Activated T-helper 2 cell treated with anti-CD3 and anti-CD28 coated beads, Interferon-gamma antibody, Interleukin-2, Interleukin-4, amounts not matched to agents 10 μg/mL and 5 μg/mL and 100 μg/mL, durations not matched to agents 14 hours and 24 hours and 36 hours (primary cell): ENCODE measurements around the gene SPPL2C. TPM values are rescaled to one million over a fixed set of nuclear protein-coding genes. Genes with fewer than 3 reads are reported as not detected.

Source experiments
- DNase-seq: peaks from one replicate; pipeline ENCODE4 v3.0.0; 2021; ENCODE audit warnings: low spot score
- H3K27ac Mint-ChIP-seq: one replicate; pipeline ENCODE4 v1.8.0; 2021; ENCODE audit warnings: mixed read lengths
- H3K27me3 Mint-ChIP-seq: one replicate; pipeline ENCODE4 v1.8.0; 2021; ENCODE audit warnings: low read depth, mixed read lengths
- H3K36me3 Mint-ChIP-seq: one replicate; pipeline ENCODE4 v1.8.0; 2021; ENCODE audit warnings: low read depth, mixed read lengths
- H3K4me1 Mint-ChIP-seq: one replicate; pipeline ENCODE4 v1.8.0; 2021; ENCODE audit warnings: low read depth, mixed read lengths
- H3K4me3 Mint-ChIP-seq: one replicate; pipeline ENCODE4 v1.8.0; 2021; ENCODE audit warnings: low read depth, mild to moderate bottlenecking, moderate library complexity, mixed read lengths
- H3K9me3 Mint-ChIP-seq: one replicate; pipeline ENCODE4 v1.8.0; 2021; ENCODE audit warnings: mixed read lengths
- intact Hi-C: fragments of 100-400 bp; cut with micrococcal nuclease; formaldehyde crosslinking; loops from one replicate; pipeline ENCODE4 v1.15.1; 2023
- total RNA-seq: library from RNA; stranded (reverse); gene quantifications from 2 replicates; pipeline ENCODE4 v1.2.3, GENCODE V29; 2022

Gene SPPL2C
- total RNA-seq, 1 donor from 2014 or later = not detected

- no peak for DNase-seq
- Mint-ChIP-seq H3K4me3 (no peak overlapping the region), H3K4me1 (no peaks in the 10 kb centered on the region), H3K27me3 (peaks cover 4% of the 10 kb centered on the region), H3K36me3 (no peaks in the 10 kb centered on the region), H3K9me3 (no peaks in the 10 kb centered on the region), H3K27ac (no peak overlapping the region)
- intact Hi-C loops = no loop called here
Observed at GRCh38 chr17:45820052-45820780, 24.5 kb upstream of the SPPL2C start.

DNA sequence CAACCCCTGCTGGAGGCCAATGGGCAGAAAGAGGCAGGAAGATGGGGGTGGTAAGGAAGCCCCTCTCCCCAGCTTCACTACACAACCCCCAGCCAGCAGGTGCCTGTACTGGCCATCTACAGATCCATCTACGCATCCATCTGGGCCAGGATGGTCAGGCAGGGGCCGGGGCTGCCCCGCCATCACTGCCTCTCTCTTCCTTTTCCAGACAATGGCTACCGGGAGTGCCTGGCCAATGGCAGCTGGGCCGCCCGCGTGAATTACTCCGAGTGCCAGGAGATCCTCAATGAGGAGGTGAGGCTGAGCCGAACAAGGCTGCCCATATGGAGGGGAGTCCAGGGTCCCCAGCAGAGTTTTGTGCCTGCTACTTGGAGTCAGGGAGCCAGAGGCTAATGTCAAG lies 23.5 kb upstream of the SPPL2C start:
- Mint-ChIP-seq H3K36me3 (no peaks in the 10 kb centered on the region), H3K4me3 (no peak overlapping the region), H3K27ac (no peak overlapping the region), H3K4me1 (no peaks in the 10 kb centered on the region), H3K9me3 (no peaks in the 10 kb centered on the region), H3K27me3 (peaks cover 4% of the 10 kb centered on the region)
- intact Hi-C loops = no loop called here
- no peak for DNase-seq

GRCh38 chr17:45823598-45823997 lies 21.1 kb upstream of the SPPL2C start:
- Mint-ChIP-seq H3K27ac (no peak overlapping the region), H3K9me3 (no peaks in the 10 kb centered on the region), H3K4me1 (no peaks in the 10 kb centered on the region), H3K36me3 (no peaks in the 10 kb centered on the region), H3K27me3 (peaks cover 4% of the 10 kb centered on the region), H3K4me3 (no peak overlapping the region)
- DNase-seq = no peak
- intact Hi-C loops = no loop called here

DNA sequence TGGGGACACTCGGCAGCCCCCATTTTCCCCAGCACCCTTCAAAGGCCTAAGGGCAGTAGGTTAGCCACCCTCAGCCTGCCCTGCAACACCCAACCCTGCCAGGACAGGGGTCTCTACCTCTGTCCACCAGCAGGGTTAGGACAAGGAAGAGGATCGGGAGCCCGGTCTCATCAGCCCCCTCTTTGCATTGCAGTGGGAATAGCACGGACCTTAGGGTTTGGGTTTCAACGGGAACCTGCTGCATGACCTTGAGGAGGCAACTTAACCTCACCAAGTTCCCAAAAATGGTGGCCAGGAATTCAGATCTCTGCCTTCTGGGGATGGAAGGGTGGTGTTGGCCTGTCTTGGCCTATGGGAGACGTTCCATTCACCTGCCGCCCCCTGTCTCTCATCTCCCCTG lies 20.2 kb upstream of the SPPL2C start:
- Mint-ChIP-seq H3K4me1 (no peaks in the 10 kb centered on the region), H3K27me3 (peaks cover 4% of the 10 kb centered on the region), H3K4me3 (no peak overlapping the region), H3K36me3 (no peaks in the 10 kb centered on the region), H3K9me3 (no peaks in the 10 kb centered on the region), H3K27ac (no peak overlapping the region)
- intact Hi-C loops = no loop called here
- DNase-seq = no peak

DNA sequence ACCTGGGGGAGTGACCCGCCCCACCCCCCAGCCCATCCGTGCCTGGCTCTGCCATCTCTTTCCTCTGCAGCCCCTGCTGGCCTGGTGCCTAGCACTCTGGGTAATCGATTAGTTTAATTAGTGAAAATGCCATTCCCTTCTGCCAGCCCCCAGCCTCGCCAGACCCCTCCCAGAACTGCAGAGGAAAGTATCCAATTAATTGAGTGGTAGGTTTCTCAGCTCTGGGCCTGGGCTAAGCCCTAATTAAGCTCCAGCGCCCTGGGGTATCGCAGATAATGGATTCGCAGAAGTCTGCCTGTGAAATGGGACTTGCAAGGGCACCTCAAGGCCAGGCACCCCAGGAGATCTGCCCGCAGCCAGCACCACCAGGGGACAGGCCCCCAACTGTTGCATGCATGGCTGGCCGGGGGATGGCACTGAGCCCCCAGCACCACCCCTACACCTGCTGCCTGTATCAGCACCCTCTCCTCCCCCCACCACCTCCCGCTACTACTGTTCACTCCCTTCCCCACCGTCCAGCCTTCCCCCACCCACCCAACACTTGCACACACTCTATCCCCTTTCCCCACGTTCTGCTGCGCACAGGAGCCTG lies 19.7 kb upstream of the SPPL2C start:
- intact Hi-C loops = no loop called here
- no peak for DNase-seq
- Mint-ChIP-seq H3K9me3 (no peaks in the 10 kb centered on the region), H3K4me1 (no peaks in the 10 kb centered on the region), H3K27ac (no peak overlapping the region), H3K36me3 (no peaks in the 10 kb centered on the region), H3K4me3 (no peak overlapping the region), H3K27me3 (peaks cover 4% of the 10 kb centered on the region)

DNA sequence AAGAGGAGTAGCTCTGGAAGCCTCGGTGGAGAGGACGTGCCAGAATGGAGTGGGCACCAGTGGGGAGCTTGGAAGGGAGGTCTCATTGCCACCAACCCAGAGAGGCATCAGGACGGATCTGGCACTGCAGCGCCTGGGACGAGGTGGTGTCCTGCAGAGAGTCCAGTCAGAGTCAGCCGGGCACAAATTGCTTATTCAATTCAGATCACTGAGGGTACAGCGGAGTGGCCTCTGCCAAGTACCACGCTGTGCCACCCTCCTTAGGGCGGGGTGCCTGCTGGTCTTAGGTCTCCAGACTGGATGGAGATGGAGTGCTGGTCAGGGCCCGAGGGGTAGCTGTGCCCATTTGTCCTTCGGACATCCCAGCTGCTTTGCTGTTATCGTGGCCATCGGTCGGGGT lies 18.9 kb upstream of the SPPL2C start:
- no peaks in the 10 kb centered on the region for H3K9me3 Mint-ChIP-seq
- no peak overlapping the region for H3K27ac Mint-ChIP-seq
- no peaks in the 10 kb centered on the region for H3K4me1 Mint-ChIP-seq
- H3K27me3 Mint-ChIP-seq = peaks cover 1% of the 10 kb centered on the region
- H3K36me3 Mint-ChIP-seq = no peaks in the 10 kb centered on the region
- DNase-seq = no peak
- intact Hi-C loops = no loop called here
- H3K4me3 Mint-ChIP-seq = no peak overlapping the region

DNA sequence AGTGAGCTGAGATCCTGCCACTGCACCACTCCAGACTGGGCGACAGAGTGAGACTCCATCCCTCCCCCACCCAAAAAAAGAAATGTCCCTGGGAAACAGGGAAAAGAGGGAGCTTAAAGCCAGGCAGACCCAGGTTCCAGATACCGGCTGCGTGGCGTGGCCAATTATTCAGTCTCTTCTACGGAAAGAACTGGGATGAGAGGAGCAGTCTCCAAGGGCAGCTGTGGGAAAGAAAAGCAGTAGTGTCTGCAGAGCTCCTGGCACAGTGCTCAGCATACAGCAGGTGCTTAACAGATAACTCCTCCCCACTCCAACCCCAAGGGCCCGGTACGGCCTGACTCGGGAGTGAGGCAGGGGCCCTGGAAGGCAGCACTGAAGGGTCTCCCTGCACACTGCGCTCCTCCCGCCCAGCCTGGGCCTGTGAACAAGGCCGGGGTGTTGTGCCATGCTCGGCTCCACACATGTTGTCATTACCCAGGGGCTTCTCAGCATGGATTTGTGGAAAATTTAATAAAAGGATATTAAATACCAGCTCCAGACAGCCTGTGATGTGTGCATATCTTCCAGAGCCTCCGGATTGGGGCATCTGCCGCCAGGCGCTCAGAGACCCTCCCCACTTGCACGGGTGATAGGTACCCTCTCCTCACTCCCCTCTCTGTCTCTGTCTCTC lies 17.6 kb upstream of the SPPL2C start:
- Mint-ChIP-seq H3K4me1 (no peaks in the 10 kb centered on the region), H3K36me3 (no peaks in the 10 kb centered on the region), H3K27me3 (peaks cover under 1% of the 10 kb centered on the region), H3K27ac (no peak overlapping the region), H3K4me3 (no peak overlapping the region), H3K9me3 (no peaks in the 10 kb centered on the region)
- intact Hi-C loops = no loop called here
- no peak for DNase-seq

- no peak overlapping the region for H3K4me3 Mint-ChIP-seq
- no peaks in the 10 kb centered on the region for H3K27me3 Mint-ChIP-seq
- no peaks in the 10 kb centered on the region for H3K4me1 Mint-ChIP-seq
- no peak overlapping the region for H3K27ac Mint-ChIP-seq
- DNase-seq = no peak
- no peaks in the 10 kb centered on the region for H3K9me3 Mint-ChIP-seq
- intact Hi-C loops = no loop called here
- H3K36me3 Mint-ChIP-seq = no peaks in the 10 kb centered on the region
Observed at GRCh38 chr17:45828171-45828570, 16.5 kb upstream of the SPPL2C start.

- Mint-ChIP-seq H3K27ac (no peak overlapping the region), H3K4me3 (no peak overlapping the region), H3K36me3 (no peaks in the 10 kb centered on the region), H3K27me3 (no peaks in the 10 kb centered on the region), H3K4me1 (no peaks in the 10 kb centered on the region), H3K9me3 (no peaks in the 10 kb centered on the region)
- no peak for DNase-seq
- intact Hi-C loops = no loop called here
Observed at GRCh38 chr17:45828582-45829133, 16.0 kb upstream of the SPPL2C start.

GRCh38 chr17:45833920-45834319 lies 10.8 kb upstream of the SPPL2C start:
- no peaks in the 10 kb centered on the region for H3K4me1 Mint-ChIP-seq
- no peak for DNase-seq
- no peak overlapping the region for H3K4me3 Mint-ChIP-seq
- intact Hi-C loops = no loop called here
- no peaks in the 10 kb centered on the region for H3K36me3 Mint-ChIP-seq
- no peak overlapping the region for H3K27ac Mint-ChIP-seq
- H3K9me3 Mint-ChIP-seq = no peaks in the 10 kb centered on the region
- H3K27me3 Mint-ChIP-seq = no peaks in the 10 kb centered on the region

DNA sequence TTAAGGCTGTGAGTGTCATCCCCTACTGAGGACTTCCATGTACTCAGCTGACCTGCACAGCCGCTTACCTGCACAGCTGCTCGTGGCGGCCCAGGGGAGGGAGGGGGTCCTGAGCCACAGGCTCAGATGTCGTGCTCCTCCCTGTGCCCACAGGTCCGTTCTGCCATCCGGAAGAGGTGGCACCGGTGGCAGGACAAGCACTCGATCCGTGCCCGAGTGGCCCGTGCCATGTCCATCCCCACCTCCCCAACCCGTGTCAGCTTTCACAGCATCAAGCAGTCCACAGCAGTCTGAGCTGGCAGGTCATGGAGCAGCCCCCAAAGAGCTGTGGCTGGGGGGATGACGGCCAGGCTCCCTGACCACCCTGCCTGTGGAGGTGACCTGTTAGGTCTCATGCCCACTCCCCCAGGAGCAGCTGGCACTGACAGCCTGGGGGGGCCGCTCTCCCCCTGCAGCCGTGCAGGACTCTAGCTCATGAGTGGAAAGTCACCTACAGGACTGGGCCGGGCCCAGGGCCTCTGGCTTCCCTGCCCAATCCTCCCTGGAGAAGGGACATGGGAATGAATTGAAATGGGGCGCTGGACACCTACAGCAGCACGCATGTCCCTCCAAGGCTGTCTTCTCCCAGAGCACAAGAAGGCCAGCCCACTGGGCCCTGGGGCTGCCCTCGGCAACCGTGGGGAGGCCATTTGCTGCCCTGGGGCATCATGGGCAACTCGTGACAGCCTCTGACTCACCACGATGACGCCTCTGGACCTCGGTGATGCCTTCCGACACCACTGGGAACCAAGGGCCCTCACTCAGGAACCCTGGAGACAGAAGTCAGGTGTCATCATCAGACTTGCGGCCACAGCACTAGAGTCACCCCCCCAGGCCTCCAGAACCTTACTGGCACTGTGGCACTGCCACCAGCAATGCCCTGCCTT lies 9.9 kb upstream of the SPPL2C start:
- DNase-seq = no peak
- Mint-ChIP-seq H3K27ac (no peak overlapping the region), H3K4me3 (no peak overlapping the region), H3K4me1 (no peaks in the 10 kb centered on the region), H3K27me3 (no peaks in the 10 kb centered on the region), H3K36me3 (no peaks in the 10 kb centered on the region), H3K9me3 (no peaks in the 10 kb centered on the region)
- intact Hi-C loops = no loop called here

DNA sequence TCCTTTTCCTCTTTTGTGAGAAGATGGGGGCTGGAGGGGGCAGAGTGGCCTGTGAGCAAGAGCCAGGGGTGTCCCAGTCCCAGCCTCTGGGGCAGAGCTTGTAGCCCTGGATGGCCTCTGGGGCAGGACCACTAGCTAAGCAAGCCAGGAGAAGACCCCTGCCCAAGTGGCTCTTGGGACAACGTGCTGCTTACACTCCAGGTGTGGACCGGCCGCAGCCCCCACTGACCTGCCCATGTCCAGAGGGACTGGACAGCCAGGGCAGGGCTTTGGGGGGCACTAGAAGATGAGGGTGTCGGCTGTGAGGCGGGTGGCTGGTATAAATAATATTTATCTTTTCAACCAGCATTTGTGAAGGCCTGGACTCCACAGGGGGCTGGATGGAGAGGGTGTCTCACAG lies 9.2 kb upstream of the SPPL2C start:
- no peaks in the 10 kb centered on the region for H3K4me1 Mint-ChIP-seq
- no peaks in the 10 kb centered on the region for H3K36me3 Mint-ChIP-seq
- no peaks in the 10 kb centered on the region for H3K9me3 Mint-ChIP-seq
- no peak overlapping the region for H3K4me3 Mint-ChIP-seq
- intact Hi-C loops = no loop called here
- no peak overlapping the region for H3K27ac Mint-ChIP-seq
- no peaks in the 10 kb centered on the region for H3K27me3 Mint-ChIP-seq
- no peak for DNase-seq
